Type B pancreatic cell (in vitro differentiated cells): ENCODE measurements around the gene ERVFRD-1. TPM values are rescaled to one million over a fixed set of nuclear protein-coding genes. Genes with fewer than 3 reads are reported as not detected.
A peak's percentile ranks its signal among the peaks of the same experiment; 100 is the strongest.

Experiments
- DNase-seq: peaks from one replicate; pipeline ENCODE4 v3.0.0; 2021; ENCODE audit warnings: mixed read lengths; ENCODE audit not compliant: unreplicated experiment; ENCODE audit errors: extremely low spot score
- H3K27ac Mint-ChIP-seq: 2 replicates; pipeline ENCODE4 v1.8.0; 2021; ENCODE audit warnings: mild to moderate bottlenecking, mixed read lengths
- H3K27me3 Mint-ChIP-seq: 2 replicates; pipeline ENCODE4 v1.8.0; 2021; ENCODE audit warnings: mixed read lengths
- H3K36me3 Mint-ChIP-seq: 2 replicates; pipeline ENCODE4 v1.8.0; 2021; ENCODE audit warnings: mixed read lengths
- H3K4me1 Mint-ChIP-seq: one replicate; pipeline ENCODE4 v1.8.0; 2021; ENCODE audit warnings: mixed read lengths; ENCODE audit not compliant: unreplicated experiment
- H3K4me3 Mint-ChIP-seq: 2 replicates; pipeline ENCODE4 v1.8.0; 2021; ENCODE audit warnings: mild to moderate bottlenecking, mixed read lengths
- H3K9me3 Mint-ChIP-seq: 2 replicates; pipeline ENCODE4 v1.8.0; 2021; ENCODE audit warnings: mixed read lengths
- long read RNA-seq: library from polyadenylated mRNA; unstranded; transcript quantifications from one replicate; pipeline ENCODE4 v2.0.0, GENCODE V29; 2020
- total RNA-seq: library from RNA; stranded (reverse); gene quantifications from 2 replicates; pipeline ENCODE4 v1.2.1, GENCODE V29; 2021; ENCODE audit warnings: low replicate concordance
- TF ChIP-seq, protein P1 (sequence below): fragments of 200-600 bp; sonication (generic); conservative IDR thresholded peaks from 2 replicates; pipeline ENCODE4 v1.5.0; 2021; ENCODE audit warnings: antibody characterized with exemption, mild to moderate bottlenecking

ERVFRD-1 gene
- total RNA-seq, result not detected in 2 replicates
- long read RNA-seq, result 0 reads

- H3K36me3 Mint-ChIP-seq, result peaks cover 13% of the 10 kb centered on the region
- DNase-seq, result no peak
- TF ChIP-seq, protein P1, sequence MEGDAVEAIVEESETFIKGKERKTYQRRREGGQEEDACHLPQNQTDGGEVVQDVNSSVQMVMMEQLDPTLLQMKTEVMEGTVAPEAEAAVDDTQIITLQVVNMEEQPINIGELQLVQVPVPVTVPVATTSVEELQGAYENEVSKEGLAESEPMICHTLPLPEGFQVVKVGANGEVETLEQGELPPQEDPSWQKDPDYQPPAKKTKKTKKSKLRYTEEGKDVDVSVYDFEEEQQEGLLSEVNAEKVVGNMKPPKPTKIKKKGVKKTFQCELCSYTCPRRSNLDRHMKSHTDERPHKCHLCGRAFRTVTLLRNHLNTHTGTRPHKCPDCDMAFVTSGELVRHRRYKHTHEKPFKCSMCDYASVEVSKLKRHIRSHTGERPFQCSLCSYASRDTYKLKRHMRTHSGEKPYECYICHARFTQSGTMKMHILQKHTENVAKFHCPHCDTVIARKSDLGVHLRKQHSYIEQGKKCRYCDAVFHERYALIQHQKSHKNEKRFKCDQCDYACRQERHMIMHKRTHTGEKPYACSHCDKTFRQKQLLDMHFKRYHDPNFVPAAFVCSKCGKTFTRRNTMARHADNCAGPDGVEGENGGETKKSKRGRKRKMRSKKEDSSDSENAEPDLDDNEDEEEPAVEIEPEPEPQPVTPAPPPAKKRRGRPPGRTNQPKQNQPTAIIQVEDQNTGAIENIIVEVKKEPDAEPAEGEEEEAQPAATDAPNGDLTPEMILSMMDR, result no peak
- peak within 1 kb of the TSS; percentile 18 for H3K4me3 Mint-ChIP-seq
- H3K4me1 Mint-ChIP-seq, result peaks cover 21% of the 10 kb centered on the region
- no peaks in the 10 kb centered on the region for H3K9me3 Mint-ChIP-seq
- no peaks in the 10 kb centered on the region for H3K27me3 Mint-ChIP-seq
- peak within 1 kb of the TSS; percentile 26 for H3K27ac Mint-ChIP-seq
These were observed at the start of gene ERVFRD-1 for GRCh38 chr6:11110921-11111768. Gene ERVFRD-1 (minus strand): TSS chr6:11111725. CDS start chr6:11105310, 6,415 bp downstream.

GRCh38 chr6:11160199-11160598, 48.7 kb upstream of the ERVFRD-1 start:
- Mint-ChIP-seq H3K4me1 (peaks cover 14% of the 10 kb centered on the region), H3K36me3 (no peaks in the 10 kb centered on the region), H3K27ac (no peak overlapping the region), H3K4me3 (no peak overlapping the region), H3K27me3 (no peaks in the 10 kb centered on the region), H3K9me3 (no peaks in the 10 kb centered on the region)
- DNase-seq, result no peak
- TF ChIP-seq, protein P1, result no peak

GRCh38 chr6:11155589-11155988, 44.1 kb upstream of the ERVFRD-1 start:
- peaks cover 7% of the 10 kb centered on the region for H3K9me3 Mint-ChIP-seq
- H3K27me3 Mint-ChIP-seq, result peaks cover 14% of the 10 kb centered on the region
- no peak for DNase-seq
- TF ChIP-seq, protein P1, result no peak
- H3K27ac Mint-ChIP-seq, result no peak overlapping the region
- H3K4me3 Mint-ChIP-seq, result no peak overlapping the region
- H3K36me3 Mint-ChIP-seq, result no peaks in the 10 kb centered on the region
- peaks cover 5% of the 10 kb centered on the region for H3K4me1 Mint-ChIP-seq

- Mint-ChIP-seq H3K4me3 (peak overlapping the region; percentile 86), H3K27me3 (peaks cover 14% of the 10 kb centered on the region), H3K4me1 (peaks cover 5% of the 10 kb centered on the region), H3K9me3 (peaks cover 7% of the 10 kb centered on the region), H3K27ac (no peak overlapping the region), H3K36me3 (peaks cover 4% of the 10 kb centered on the region)
- TF ChIP-seq, protein P1, result no peak
- DNase-seq, result no peak
These were observed 41.9 kb upstream of the ERVFRD-1 start for GRCh38 chr6:11153447-11153846.

DNA sequence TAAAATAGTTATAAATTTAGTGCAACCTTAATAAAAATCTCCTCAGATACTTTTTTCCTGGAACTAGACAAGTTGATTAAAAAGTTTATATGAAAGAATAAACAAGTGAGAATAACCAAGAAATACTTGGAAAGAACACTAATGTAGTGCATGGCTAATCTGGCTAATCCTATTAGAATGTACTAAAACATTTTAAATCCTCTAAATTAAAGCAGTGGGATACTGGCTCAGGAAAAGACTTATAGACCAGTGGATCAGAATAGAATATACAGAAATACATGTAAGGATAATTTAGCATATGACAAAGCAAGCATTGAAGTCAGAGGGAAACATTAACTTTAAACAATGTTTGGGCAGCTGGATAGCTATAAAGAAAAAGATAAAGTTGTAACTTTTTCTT, 41.1 kb upstream of the ERVFRD-1 start:
- H3K36me3 Mint-ChIP-seq, result peaks cover 4% of the 10 kb centered on the region

More for the DNA sequence above, 41.1 kb upstream of the ERVFRD-1 start:
- DNase-seq, result no peak
- Mint-ChIP-seq H3K27ac (no peak overlapping the region), H3K4me3 (no peak overlapping the region), H3K27me3 (peaks cover 14% of the 10 kb centered on the region), H3K9me3 (peaks cover 7% of the 10 kb centered on the region), H3K4me1 (peaks cover 5% of the 10 kb centered on the region)
- TF ChIP-seq, protein P1, result no peak
